HTR-8/SVneo (cell line): ENCODE measurements around the gene IMMP2L.
"Not testable (repeated sequence)": the region's sequence is repeated elsewhere in the genome, so short reads cannot be mapped to it uniquely, and the experiment has no call there.

Experiments used
- DNase-seq: peaks from one replicate; pipeline ENCODE4 v3.0.0; 2011; ENCODE audit warnings: low spot score, mixed read lengths; ENCODE audit not compliant: insufficient read length
- FAIRE-seq: peaks from 2 replicates; lab custom pipeline; 2011; peaks lifted over from hg19 to GRCh38; lab: Jason Lieb, UNC

IMMP2L gene

DNA sequence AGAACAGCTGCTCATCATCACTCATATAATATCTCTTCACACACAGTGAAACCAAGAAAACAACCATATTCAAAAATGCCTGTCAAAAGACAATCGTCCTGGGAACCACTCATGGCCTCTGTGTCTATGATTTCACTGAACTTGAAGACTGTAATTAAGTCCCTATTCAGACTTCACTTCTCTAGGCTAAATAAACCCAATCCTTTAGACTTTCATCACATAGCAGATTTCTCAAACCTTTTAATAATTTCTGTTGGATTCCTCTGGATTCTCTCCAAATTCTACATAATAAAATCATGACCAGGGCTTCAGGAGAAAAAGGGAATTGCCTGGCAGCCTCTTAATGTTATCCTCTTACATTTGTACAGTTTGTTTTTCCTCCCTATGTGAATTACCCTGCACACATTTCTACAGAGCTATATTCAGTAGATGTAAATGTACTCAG, 270.2 kb downstream of the IMMP2L start:
- no peak for DNase-seq
- no peak for FAIRE-seq

DNA sequence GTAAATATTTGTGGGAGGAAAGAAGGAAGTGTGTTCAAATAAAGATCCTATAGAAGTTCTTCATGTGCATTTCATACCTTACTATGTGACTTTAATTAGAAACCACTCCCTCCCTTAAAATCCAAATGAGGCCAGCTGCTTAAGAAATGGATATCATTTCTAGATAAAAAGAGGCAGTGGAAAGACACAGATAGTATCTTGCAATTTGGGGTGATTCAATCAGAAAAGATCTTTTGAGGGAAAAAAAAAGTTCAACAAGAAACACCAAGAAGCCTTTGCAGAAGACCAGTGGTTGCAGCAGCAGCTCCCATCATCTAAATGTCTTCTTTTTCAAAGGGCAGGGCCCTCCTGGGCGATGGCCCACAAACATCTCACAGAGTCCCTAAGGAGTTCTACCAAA, 271.3 kb downstream of the IMMP2L start:
- no peak for DNase-seq
- FAIRE-seq, result no peak

DNA sequence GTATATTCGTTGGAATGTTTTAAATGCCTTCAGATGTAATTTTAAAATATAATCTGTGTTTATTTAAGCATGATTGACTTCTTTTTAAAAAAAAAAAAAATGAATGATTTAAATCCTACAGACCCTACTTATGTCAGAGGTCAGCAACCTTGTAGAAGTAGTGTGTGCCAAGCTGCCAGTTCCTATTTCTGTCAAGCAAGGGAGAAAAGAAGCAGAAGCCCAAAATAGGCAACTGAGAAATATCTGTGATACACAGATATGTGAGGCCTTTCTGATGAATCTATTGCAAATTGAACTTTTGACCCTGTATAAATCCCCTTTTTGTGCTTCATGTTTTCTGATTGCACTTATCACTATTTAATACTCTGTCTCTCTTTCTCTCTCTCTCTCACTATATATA, 271.9 kb downstream of the IMMP2L start:
- no peak for DNase-seq

DNA sequence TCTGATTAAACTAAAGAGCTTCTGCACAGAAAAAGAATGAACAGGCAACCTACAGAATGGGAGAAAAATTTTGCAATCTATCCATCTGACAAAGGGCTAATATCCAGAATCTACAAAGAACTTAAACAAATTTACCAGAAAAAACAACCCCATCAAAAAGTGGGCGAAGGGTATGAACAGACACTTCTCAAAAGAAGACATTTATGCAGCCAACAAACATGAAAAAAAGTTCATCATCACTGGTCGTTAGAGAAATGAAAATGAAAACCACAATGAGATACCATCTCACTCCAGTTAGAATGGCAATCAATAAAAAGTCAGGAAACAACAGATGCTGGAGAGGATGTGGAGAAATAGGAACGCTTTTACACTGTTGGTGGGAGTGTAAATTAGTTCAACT, 273.9 kb downstream of the IMMP2L start:
- not testable (repeated sequence) for FAIRE-seq

More for the DNA sequence above, 271.9 kb downstream of the IMMP2L start:
- no peak for FAIRE-seq

DNA sequence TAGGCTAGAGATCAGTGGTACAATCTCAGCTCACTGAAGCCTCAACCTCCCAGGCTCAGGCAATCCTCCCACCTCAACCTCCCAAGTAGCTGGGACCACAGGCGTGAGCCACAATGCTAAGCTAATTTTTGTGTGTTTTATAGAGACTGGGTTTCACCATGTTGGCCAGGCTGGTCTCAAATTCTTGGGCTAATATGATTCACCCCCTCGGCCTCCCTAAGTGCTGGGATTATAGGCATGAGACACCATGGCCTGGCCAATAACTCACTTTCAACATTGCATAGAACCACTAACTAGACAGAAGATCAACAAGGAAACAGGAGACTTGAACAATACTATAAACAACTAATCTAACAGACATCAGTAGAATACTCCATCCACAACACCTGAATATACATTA, 279.7 kb downstream of the IMMP2L start:
- no peak for FAIRE-seq

More for the DNA sequence above, 273.9 kb downstream of the IMMP2L start:
- not testable (repeated sequence) for DNase-seq

DNA sequence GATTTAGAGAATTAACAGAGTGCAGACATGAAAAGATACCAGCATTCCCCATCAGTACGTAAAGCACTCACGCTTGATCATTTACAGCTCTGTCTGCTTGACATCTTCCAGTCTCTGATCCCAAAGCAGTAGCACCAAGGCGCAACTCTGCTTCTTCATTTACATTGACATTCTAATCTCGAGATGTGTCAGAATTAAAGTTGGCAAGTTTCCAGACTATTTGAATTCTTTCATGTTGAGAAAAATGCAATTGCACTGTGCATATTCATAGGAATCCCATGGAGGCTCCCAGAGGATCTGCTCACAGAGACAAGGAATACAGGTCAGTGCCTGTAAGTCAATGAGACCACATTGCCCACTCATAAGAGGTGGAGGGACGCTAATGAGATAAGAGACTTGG, 287.4 kb downstream of the IMMP2L start:
- no peak for FAIRE-seq

More for the DNA sequence above, 279.7 kb downstream of the IMMP2L start:
- DNase-seq, result no peak

DNA sequence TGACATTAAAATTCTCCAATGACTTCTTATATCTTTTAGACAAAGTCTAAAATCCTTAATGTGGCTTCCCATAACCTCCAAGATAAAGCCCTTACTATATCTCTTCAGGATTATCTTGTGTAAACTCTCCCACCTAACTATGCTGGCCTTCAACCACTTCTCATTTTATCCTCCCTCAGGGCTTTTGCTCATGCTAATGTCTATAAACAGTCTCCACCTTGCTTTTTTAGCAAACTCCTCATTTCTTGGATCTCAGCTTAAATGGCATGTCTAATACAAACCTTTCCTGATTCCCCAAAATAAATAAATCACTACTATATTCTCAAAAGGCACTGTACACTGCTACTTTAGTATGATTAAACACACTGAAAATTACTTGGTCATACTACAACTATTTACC, 290.2 kb downstream of the IMMP2L start:
- no peak for DNase-seq
- no peak for FAIRE-seq

More for the DNA sequence above, 287.4 kb downstream of the IMMP2L start:
- DNase-seq, result no peak

DNA sequence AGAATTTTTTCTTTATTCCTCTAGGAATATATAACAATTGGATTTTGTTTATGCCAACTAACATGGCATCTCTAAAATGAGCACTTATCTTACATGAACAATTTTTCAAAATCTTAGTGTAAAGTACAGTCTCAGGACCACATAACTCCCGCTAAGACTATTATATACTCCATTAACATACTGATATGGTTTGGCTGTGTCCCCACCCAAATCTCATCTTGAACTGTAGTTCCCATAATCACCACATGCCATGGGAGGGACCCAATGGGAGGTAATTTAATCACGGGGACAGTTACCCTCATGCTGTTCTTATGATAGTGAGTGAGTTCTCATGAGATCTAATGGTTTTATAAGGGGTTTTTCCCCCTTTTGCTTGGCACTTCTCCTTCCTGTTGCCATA, 291.5 kb downstream of the IMMP2L start:
- not testable (repeated sequence) for DNase-seq, FAIRE-seq

DNA sequence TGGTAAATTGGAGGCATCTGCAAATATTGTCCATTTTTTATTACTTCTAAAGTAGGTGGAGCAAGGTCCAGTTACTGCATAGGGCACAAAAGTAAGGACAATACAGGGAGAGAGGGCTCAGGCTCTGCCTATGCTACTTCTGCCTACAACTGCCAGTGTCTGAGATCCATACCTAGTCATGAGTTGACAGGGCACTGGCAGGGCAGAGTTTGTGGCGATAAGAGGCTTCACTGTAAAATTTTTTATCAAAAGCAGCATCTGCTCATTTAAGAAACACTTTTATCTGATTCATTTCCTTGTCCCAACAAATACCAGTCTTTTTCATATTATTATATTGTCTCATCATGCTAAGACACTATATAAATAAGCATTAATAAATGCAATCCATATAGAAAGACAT, 293.4 kb downstream of the IMMP2L start:
- DNase-seq, result no peak
- no peak for FAIRE-seq

DNA sequence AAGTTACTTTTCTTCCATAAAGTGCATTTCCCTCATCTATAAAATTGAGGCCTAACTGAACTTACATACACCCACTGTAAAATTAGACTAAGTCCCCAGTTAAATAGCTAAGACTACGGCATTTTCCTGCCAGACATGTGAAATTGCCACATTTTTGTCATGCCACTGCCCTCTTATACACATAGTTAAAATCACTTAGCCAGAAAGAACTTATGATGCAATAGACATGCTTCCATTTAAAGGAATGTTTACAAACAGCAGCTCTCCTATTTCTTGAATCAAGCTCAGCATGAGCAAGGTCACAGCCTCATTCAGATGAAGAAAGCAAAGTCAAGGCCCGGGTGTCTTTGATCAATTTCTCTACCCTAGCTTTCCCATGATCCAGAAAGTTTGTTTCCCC, 295.7 kb downstream of the IMMP2L start:
- DNase-seq (no peak), FAIRE-seq (no peak)

DNA sequence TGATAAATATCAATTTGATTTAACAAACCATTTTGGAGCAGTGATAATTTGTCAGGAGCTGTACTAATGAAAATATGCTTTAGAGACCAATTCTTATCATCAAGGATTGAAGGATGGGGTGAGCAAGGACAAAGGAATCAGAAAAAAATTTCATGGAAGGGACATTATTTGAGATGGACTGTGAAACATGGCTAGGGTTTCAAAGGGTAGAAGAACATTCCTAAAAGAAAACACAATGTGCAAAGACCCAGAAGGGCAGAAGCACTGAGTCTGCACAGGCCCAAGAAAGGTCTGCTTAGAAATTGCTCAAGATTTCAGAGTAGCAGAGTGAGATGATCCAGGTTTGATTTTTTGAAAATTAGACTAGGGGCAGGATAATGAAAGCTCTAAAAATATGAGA, 296.9 kb downstream of the IMMP2L start:
- DNase-seq (no peak), FAIRE-seq (no peak)

DNA sequence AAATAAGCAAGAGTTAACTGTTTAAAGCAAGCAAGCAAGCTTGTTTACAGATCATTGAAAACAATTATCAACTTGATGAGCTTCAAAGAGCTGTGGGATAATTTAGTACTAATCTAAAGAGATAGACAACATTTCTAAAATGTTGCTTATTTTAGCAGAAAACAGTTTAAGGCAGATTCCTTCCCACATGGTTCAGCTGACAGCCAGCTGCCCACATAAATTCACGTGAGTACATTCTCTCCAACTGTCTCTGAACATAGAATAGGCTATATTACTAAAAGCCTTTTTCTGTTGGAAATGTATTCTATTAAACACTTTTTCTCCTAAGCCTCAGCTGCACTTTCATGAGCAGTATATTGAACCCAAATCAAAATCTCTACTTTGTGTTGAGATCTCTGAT, 297.3 kb downstream of the IMMP2L start:
- DNase-seq (no peak), FAIRE-seq (no peak)

DNA sequence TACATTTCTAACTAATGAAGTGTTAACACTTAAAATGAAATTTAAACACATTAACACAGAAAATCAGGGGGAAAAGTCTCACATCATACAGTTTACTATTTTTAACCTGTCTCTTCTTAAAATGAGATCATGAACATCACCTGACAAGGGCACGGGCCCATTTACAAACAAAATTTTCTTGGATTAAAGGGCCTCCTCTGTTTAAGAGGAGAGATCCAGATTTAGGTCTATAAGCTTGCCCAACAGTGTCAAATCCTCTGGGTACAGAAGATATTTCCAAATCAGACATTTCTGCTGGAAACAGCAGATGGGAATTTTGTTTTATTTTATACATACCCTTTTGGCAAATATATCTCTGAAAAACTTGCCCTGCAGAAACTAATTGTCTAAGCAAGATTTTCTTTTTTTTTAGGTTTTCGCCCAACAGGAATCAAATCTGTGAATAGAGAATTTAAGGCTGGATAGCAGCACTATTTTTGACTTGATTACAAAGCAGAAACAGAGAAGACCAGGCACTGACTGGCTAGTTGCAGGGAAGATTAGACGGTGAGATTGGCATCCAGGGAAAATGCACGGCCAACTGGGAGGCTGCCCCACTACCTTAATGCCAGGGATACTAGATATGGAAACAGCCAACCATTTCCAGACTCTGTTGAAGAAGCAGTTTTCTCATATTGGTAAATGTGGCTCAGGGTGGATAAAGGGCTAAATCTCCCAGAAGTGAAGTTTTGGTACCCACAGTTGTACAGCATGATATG, 298.0 kb downstream of the IMMP2L start:
- FAIRE-seq (no peak), DNase-seq (no peak)

DNA sequence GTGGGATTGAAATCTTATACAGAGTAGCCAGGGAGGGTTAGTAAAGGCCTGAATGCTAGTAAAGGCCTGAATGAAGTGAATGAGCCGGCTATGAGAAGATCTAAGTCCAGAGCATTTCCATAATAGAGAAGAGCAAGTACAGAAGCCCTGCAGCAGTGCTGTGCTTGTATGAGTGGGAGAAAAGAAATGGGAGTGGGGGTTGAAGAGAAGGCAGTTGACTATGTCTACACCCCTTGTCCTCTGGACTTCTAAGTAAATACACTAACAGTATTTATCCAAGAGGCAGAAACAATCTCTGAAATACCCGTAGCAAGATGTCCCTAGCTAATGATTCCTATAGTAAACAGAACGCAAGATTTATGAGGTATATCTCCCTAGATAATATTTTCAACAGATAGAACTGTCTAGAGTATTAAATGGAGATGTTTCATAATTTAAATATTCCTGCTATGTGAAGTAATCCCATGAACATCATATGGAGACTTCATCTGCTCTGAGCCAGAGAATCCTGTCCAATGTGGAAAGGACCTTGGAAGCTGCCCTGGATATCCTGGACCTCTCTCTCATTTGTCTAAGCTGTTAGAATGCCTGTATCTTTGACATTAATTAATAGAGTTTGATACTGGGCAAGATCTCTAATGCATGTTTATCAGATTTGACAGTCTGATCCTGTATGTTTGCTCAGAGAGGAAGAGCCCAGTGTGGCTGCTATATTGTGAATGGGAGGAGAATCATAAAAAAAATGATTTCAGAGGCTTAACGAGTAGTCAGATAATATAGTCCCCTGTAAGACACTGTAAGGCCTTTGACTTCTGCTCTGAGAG, 299.8 kb downstream of the IMMP2L start:
- FAIRE-seq (no peak), DNase-seq (no peak)

DNA sequence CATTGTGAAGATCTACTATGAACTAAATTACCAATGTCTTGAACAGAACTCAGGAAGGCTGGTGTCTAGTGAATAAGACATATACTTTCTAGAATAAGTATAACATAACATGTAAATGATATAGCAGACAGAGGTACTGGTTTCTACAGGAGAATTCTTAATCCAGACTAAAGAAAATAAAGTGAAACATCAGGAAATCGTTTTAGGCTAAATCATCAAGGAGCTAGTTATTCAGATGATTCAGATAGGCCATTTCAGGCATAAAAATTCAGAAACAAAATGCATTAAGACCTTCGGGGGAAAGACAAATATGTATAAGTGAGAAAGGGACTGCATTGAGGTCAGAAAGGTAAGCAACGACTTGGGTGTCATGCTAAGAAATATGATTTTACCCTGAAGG, 300.8 kb downstream of the IMMP2L start:
- FAIRE-seq, result no peak
- DNase-seq, result no peak

DNA sequence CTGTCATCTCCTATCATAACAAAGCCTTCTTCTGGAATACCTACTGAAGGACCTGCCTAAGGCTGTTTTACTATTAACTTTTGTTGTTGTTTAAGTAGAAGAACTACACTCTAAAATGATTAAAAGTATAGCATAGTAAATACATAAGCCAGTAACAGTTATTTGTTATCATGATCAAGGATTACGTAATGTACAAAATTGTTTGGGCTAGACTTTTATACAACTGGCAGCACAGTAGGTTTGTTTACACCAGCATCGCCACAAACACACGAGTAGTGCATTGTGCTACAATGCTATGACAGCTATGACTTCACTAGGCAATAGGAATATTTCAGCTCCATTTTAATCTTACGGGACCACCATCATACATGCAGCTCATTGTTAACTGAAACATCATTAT, 302.3 kb downstream of the IMMP2L start:
- no peak for FAIRE-seq
- DNase-seq, result no peak

DNA sequence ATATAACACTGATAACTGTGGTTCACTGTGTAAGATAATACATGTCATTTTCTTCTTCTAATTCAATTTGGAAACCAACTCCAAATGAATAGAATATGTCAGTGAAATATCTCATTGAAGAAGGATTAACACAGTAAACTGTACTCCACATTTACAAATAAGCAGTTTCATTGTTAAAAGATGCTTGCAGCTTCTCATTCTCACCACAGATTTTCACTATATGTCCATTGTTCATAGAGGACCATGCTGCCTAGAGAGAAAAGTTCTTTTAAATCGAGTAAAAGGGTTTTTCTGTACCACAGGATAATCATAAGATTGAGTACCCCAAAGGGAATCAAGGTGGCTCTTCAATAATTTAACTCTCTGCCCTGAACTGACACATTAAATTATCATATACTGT, 305.9 kb downstream of the IMMP2L start:
- no peak for FAIRE-seq
- no peak for DNase-seq

DNA sequence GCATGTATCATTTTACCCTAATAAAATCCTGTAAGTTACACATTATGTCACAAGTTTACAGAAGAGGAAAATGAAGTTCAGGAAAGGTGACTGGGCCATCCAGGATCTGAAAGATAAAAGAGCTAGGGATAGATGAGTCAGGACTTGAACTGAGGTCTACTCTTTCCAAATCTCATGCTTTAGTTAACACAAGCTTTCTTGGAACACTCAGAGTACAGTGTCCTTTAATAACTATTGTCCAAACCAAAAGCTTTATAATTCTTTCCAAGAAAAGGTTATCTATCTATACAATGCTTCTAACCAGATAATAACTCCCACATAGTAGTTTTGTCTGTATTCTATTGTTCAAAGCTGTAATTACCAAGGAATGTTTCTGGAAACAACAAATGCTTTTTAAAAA, 306.7 kb downstream of the IMMP2L start:
- DNase-seq (no peak), FAIRE-seq (no peak)

DNA sequence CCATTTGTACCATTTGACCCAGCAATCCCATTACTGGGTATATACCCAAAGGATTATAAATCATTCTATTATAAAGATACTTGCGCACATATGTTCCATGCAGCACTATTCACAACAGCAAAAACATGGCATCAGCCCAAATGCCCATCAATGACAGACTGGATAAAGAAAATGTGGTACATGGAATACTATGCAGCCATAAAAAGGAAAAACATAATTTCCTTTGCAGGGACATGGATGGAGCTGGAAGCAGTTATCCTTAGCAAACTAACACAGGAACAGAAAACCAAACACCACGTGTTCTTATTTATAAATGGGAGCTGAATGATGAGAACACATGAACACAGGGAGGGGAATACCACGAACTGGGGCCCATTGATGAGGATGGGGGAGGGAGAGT, 310.9 kb downstream of the IMMP2L start:
- FAIRE-seq, DNase-seq: not testable (repeated sequence)

DNA sequence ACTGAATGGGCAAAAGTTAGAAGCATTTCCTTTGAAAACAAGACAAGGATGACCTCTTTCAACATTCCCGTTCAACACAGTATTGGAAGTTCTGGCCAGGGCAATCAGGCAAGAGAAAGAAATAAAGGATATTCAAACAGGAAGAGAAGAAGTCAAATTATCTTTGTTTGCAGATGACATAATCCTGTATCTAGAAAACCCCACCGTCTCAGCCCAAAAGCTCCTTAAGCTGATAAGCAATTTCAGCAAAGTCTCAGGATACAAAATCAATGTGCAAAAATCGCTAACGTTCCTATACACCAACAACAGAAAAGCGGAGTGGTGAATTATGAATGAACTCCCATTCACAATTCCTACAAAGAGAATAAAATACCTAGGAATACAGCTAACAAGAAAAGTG, 312.5 kb downstream of the IMMP2L start:
- not testable (repeated sequence) for DNase-seq

DNA sequence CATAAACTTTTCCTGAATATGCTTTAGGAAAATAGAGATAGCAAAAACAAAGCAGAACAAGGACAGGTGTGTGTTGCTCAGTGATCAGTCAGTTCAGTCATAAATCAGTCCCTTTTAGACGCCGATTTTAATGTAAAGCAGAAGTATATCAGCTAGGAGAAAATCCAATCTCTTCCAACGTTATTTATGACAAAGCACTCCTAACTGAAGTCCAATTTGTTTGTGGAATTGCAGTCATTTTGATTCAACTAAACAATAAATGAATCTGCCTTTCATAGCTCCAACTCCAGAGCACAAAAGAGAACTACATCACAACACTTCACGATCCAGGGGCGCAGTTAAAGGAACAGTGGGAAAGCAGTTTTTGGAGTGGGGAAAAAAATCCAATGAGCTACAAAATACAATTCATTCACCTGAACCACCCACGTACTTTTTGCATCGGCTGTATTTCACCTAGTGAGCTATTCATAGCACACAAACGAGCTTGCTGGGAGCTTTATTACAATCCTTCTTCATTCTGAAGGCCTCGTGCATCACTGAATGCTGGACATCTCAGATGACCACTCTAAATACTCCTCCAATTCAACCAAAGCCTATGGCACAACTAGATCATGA, 320.0 kb downstream of the IMMP2L start:
- no peak for FAIRE-seq
- no peak for DNase-seq

More for the DNA sequence above, 312.5 kb downstream of the IMMP2L start:
- not testable (repeated sequence) for FAIRE-seq
